Dedifferentiated amniotic fluid mesenchymal stem cell (primary cell): Measurements from ENCODE around the gene ATP5PD.
A peak's percentile ranks its signal among the peaks of the same experiment; 100 is the strongest.
"Not testable (repeated sequence)": the region's sequence is repeated elsewhere in the genome, so short reads cannot be mapped to it uniquely, and the experiment has no call there.

Source experiments
- DNase-seq: peaks from one replicate; pipeline ENCODE4 v3.0.0-alpha.2; 2016; ENCODE audit errors: extremely low spot score

The ATP5PD gene

GRCh38 chr17:75051941-75052340 lies 5.2 kb upstream of the ATP5PD start:
- DNase-seq: no peak

GRCh38 chr17:75049706-75050105 lies 2.9 kb upstream of the ATP5PD start:
- DNase-seq: no peak

GRCh38 chr17:75049057-75049456 lies 2.3 kb upstream of the ATP5PD start:
- DNase-seq: no peak

- peak; percentile 36 for DNase-seq
Observed at GRCh38 chr17:75048249-75048878, 1.6 kb upstream of the ATP5PD start.

- no peak for DNase-seq
Observed at GRCh38 chr17:75047398-75048098, 779 bp upstream of the ATP5PD start.

GRCh38 chr17:75045946-75046406 lies 793 bp downstream of the ATP5PD start:
- DNase-seq: not testable (repeated sequence)

- no peak for DNase-seq
Observed at GRCh38 chr17:75044716-75045115, 2.1 kb downstream of the ATP5PD start.

GRCh38 chr17:75043789-75044188 lies 3.0 kb downstream of the ATP5PD start:
- not testable (repeated sequence) for DNase-seq

- DNase-seq: no peak
Observed at GRCh38 chr17:75041656-75042280, 5.0 kb downstream of the ATP5PD start.

- no peak for DNase-seq
Observed at GRCh38 chr17:75039238-75039637, 7.5 kb downstream of the ATP5PD start.

GRCh38 chr17:75036643-75037268 lies 10.0 kb downstream of the ATP5PD start:
- no peak for DNase-seq

GRCh38 chr17:75034236-75034908 lies 12.4 kb downstream of the ATP5PD start:
- DNase-seq: peak; percentile 87

- DNase-seq: peak; percentile 96
Observed at GRCh38 chr17:75033346-75034235, 13.2 kb downstream of the ATP5PD start.

GRCh38 chr17:75032720-75033280 lies 14.0 kb downstream of the ATP5PD start:
- DNase-seq: no peak

GRCh38 chr17:75031972-75032719 lies 14.6 kb downstream of the ATP5PD start:
- DNase-seq: peak; percentile 83

GRCh38 chr17:75030161-75030560 lies 16.6 kb downstream of the ATP5PD start:
- DNase-seq: no peak

GRCh38 chr17:75026650-75027049 lies 20.1 kb downstream of the ATP5PD start:
- DNase-seq: not testable (repeated sequence)

- not testable (repeated sequence) for DNase-seq
Observed at GRCh38 chr17:75025398-75025734, 21.4 kb downstream of the ATP5PD start.

GRCh38 chr17:75024686-75025397 lies 21.9 kb downstream of the ATP5PD start:
- no peak for DNase-seq
